ENCODE data around the gene PCGF6. TPM values are rescaled to one million over a fixed set of nuclear protein-coding genes. Genes with fewer than 3 reads are reported as not detected.

PCGF6 gene
- polyA plus RNA-seq, 1 experiment = 3.5 TPM

GRCh38 chr10:103395754-103396066 is 44.8 kb upstream of the PCGF6 start:
- Histone ChIP-seq H3K27me3 (ENCODE audit: control insufficient read depth, insufficient read depth, low read length) (no peaks in the 10 kb centered on the region), H3K36me3 (ENCODE audit: control insufficient read depth, insufficient read depth, low read length) (peaks cover 4% of the 10 kb centered on the region)
- POLR2A ChIA-PET = no interaction called here

GRCh38 chr10:103394180-103394579 is 43.2 kb upstream of the PCGF6 start:
- DNase-seq (ENCODE audit: low read depth) = no peak
- Histone ChIP-seq H3K4me3 (ENCODE audit: low read depth, low read length) (no peak overlapping the region), H3K36me3 (ENCODE audit: control insufficient read depth, insufficient read depth, low read length) (peaks cover 8% of the 10 kb centered on the region), H3K27me3 (ENCODE audit: control insufficient read depth, insufficient read depth, low read length) (no peaks in the 10 kb centered on the region)
- POLR2A ChIA-PET = no interaction called here
- CTCF ChIA-PET = interaction anchor here (0.6 kb wide), 1 partner anchor 18 kb away, joined by 3 read pairs; no protein-coding TSS in a partner anchor
- TF ChIP-seq CTCF (IDR thresholded peaks at IDR 0.05; ENCODE audit: insufficient read depth, low read depth, low read length) = no peak

More at GRCh38 chr10:103395754-103396066, 44.8 kb upstream of the PCGF6 start:
- peak overlapping the region; percentile 92 for H3K4me3 ChIP-seq (ENCODE audit: low read depth, low read length)
- CTCF ChIA-PET = interaction anchor here (0.7 to 1.7 kb wide), 3 partner anchors 11 to 110 kb away, joined by 3 to 5 read pairs (median 4); no protein-coding TSS in a partner anchor
- DNase-seq (ENCODE audit: low read depth) = no peak
- TF ChIP-seq CTCF (IDR thresholded peaks at IDR 0.05; ENCODE audit: insufficient read depth, low read depth, low read length) = no peak

GRCh38 chr10:103382769-103383168 is 31.8 kb upstream of the PCGF6 start:
- H3K4me3 ChIP-seq (ENCODE audit: low read depth, low read length) = no peak overlapping the region
- no peaks in the 10 kb centered on the region for H3K27me3 ChIP-seq (ENCODE audit: control insufficient read depth, insufficient read depth, low read length)
- H3K36me3 ChIP-seq (ENCODE audit: control insufficient read depth, insufficient read depth, low read length) = no peaks in the 10 kb centered on the region; the same call in none of the 2 replicates
- ChIA-PET CTCF (interaction anchor here (0.7 kb wide), 1 partner anchor 8 kb away, joined by 3 read pairs; no protein-coding TSS in a partner anchor), POLR2A (interaction anchor here (0.7 kb wide), 1 partner anchor 63 kb away, joined by 4 read pairs; no protein-coding TSS in a partner anchor)
- no peak for DNase-seq (ENCODE audit: low read depth)
- TF ChIP-seq CTCF (IDR thresholded peaks at IDR 0.05; ENCODE audit: insufficient read depth, low read depth, low read length) = no peak

GRCh38 chr10:103374263-103374662 is 23.3 kb upstream of the PCGF6 start:
- ChIA-PET CTCF (interaction anchor here (0.6 kb wide), 1 partner anchor 380 kb away, joined by 3 read pairs; no protein-coding TSS in a partner anchor), POLR2A (no interaction called here)
- no peak for TF ChIP-seq CTCF (IDR thresholded peaks at IDR 0.05; ENCODE audit: insufficient read depth, low read depth, low read length)
- H3K27me3 ChIP-seq (ENCODE audit: control insufficient read depth, insufficient read depth, low read length) = no peaks in the 10 kb centered on the region
- H3K36me3 ChIP-seq (ENCODE audit: control insufficient read depth, insufficient read depth, low read length) = peaks cover 3% of the 10 kb centered on the region
- no peak overlapping the region for H3K4me3 ChIP-seq (ENCODE audit: low read depth, low read length)
- no peak for DNase-seq (ENCODE audit: low read depth)

GRCh38 chr10:103373544-103373943 is 22.6 kb upstream of the PCGF6 start:
- no peak overlapping the region for H3K4me3 ChIP-seq (ENCODE audit: low read depth, low read length)
- ChIA-PET POLR2A (no interaction called here), CTCF (interaction anchor here (0.6 kb wide), 1 partner anchor 379 kb away, joined by 3 read pairs; no protein-coding TSS in a partner anchor)
- no peaks in the 10 kb centered on the region for H3K27me3 ChIP-seq (ENCODE audit: control insufficient read depth, insufficient read depth, low read length)
- TF ChIP-seq CTCF (IDR thresholded peaks at IDR 0.05; ENCODE audit: insufficient read depth, low read depth, low read length) = no peak
- DNase-seq (ENCODE audit: low read depth) = no peak
- peaks cover 3% of the 10 kb centered on the region for H3K36me3 ChIP-seq (ENCODE audit: control insufficient read depth, insufficient read depth, low read length)

All from BJ (cell line).